IMR-90 (cell line): Measurements from ENCODE around the gene ITPK1. TPM values are rescaled to one million over a fixed set of nuclear protein-coding genes. Genes with fewer than 3 reads are reported as not detected.

ENCODE experiments used
- ATAC-seq: fragments of 200-7000 bp; cut with Tn5 transposase; 2 replicates; pipeline ENCODE4 v1.9.1; 2020; ENCODE audit warnings: low read depth, mild to moderate bottlenecking, moderate library complexity
- BruUV-seq: library from RNA; stranded (reverse); fragments of 400-500 nt; replicated peaks from 2 replicates; lab custom pipeline; 2021; lab: Mats Ljungman, UMichigan
- CTCF ChIA-PET: fragments of 300-600 bp; formaldehyde crosslinking; extraction: SDS; loops from one replicate; lab custom pipeline; 2021; ENCODE audit warnings: antibody characterized with exemption; lab: Yijun Ruan, JAX
- POLR2A ChIA-PET: fragments of 300-600 bp; sonication (Branson Sonifier 250); formaldehyde crosslinking; loops from one replicate; lab custom pipeline; 2022; ENCODE audit warnings: antibody characterized with exemption; ENCODE audit not compliant: unreplicated experiment; lab: Charles Lee
- DNase-seq: peaks from one replicate; pipeline ENCODE4 v3.0.0; 2013
- H2AFZ ChIP-seq: replicated peaks from 2 replicates; pipeline ENCODE3; 2013; ENCODE audit warnings: low read length, mild to moderate bottlenecking; ENCODE audit not compliant: poor library complexity
- H2AK5ac ChIP-seq: 2 replicates; pipeline ENCODE4 v1.6.1; 2013; ENCODE audit warnings: low read depth, low read length, inconsistent platforms
- H2AK9ac ChIP-seq: replicated peaks from 2 replicates; pipeline ENCODE3; 2013; ENCODE audit warnings: mild to moderate bottlenecking, low read depth, low read length, moderate library complexity; ENCODE audit not compliant: poor library complexity
- H2BK120ac ChIP-seq: 2 replicates; pipeline ENCODE4 v1.6.1; 2013; ENCODE audit warnings: low read depth, low read length, inconsistent platforms
- H2BK15ac ChIP-seq: 3 replicates; pipeline ENCODE4 v1.6.1; 2013; ENCODE audit warnings: low read depth, low read length, inconsistent platforms
- H2BK20ac ChIP-seq: 2 replicates; pipeline ENCODE4 v1.6.1; 2013; ENCODE audit warnings: low read depth, mild to moderate bottlenecking, inconsistent platforms, low read length, moderate library complexity
- H2BK5ac ChIP-seq: 2 replicates; pipeline ENCODE4 v1.6.1; 2013; ENCODE audit warnings: mild to moderate bottlenecking, low read depth, low read length, inconsistent platforms; ENCODE audit not compliant: poor library complexity, severe bottlenecking
- H3K14ac ChIP-seq: replicated peaks from 2 replicates; pipeline ENCODE4 v1.6.1; 2013; ENCODE audit warnings: low read depth, low read length, inconsistent platforms
- H3K18ac ChIP-seq: 2 replicates; pipeline ENCODE4 v1.6.1; 2013; ENCODE audit warnings: low read depth, low read length, control low read depth
- H3K23ac ChIP-seq: 2 replicates; pipeline ENCODE4 v1.6.1; 2013; ENCODE audit warnings: low read depth, low read length, inconsistent platforms
- H3K27ac ChIP-seq: 2 replicates; pipeline ENCODE4 v1.5.1; 2013; ENCODE audit warnings: mild to moderate bottlenecking, control low read depth, low read length; ENCODE audit not compliant: insufficient read depth
- H3K27me3 ChIP-seq: 2 replicates; pipeline ENCODE4 v1.6.1; 2013; ENCODE audit warnings: low read length; ENCODE audit not compliant: control insufficient read depth, insufficient read depth
- H3K36me3 ChIP-seq: 2 replicates; pipeline ENCODE4 v1.6.1; 2013; ENCODE audit warnings: low read length, mixed read lengths; ENCODE audit not compliant: control insufficient read depth, insufficient read depth
- H3K4ac ChIP-seq: 2 replicates; pipeline ENCODE4 v1.6.1; 2013; ENCODE audit warnings: low read depth, low read length, inconsistent platforms
- H3K4me1 ChIP-seq: 2 replicates; pipeline ENCODE4 v1.6.1; 2013; ENCODE audit warnings: low read length, mixed read lengths; ENCODE audit not compliant: control insufficient read depth, insufficient read depth
- H3K4me2 ChIP-seq: 2 replicates; pipeline ENCODE4 v1.6.1; 2013; ENCODE audit warnings: low read depth, mild to moderate bottlenecking, control low read depth, low read length, moderate library complexity
- H3K4me3 ChIP-seq: 2 replicates; pipeline ENCODE4 v1.5.1; 2013; ENCODE audit warnings: low read depth, mild to moderate bottlenecking, control low read depth, low read length, moderate library complexity; ENCODE audit not compliant: insufficient read depth
- H3K56ac ChIP-seq: 2 replicates; pipeline ENCODE4 v1.6.1; 2013; ENCODE audit warnings: low read length, inconsistent platforms; ENCODE audit not compliant: insufficient read depth; ENCODE audit errors: extremely low read depth
- H3K79me1 ChIP-seq, 2 experiments: 2 replicates each; pipeline ENCODE4 v1.6.1; 2013; ENCODE audit warnings: low read length in 2 of 2, inconsistent platforms in 1 of 2, low read depth in 1 of 2
- H3K9ac ChIP-seq: 2 replicates; pipeline ENCODE4 v1.6.1; 2013; ENCODE audit warnings: low read depth, low read length, control low read depth
- H3K9me1 ChIP-seq: 2 replicates; pipeline ENCODE4 v1.6.1; 2013; ENCODE audit warnings: low read length, inconsistent platforms; ENCODE audit not compliant: insufficient read depth
- H3K9me3 ChIP-seq: 2 replicates; pipeline ENCODE4 v1.6.1; 2013; ENCODE audit warnings: low read length; ENCODE audit not compliant: control insufficient read depth, insufficient read depth
- H4K20me1 ChIP-seq: 2 replicates; pipeline ENCODE4 v1.6.1; 2013; ENCODE audit warnings: low read length, inconsistent platforms; ENCODE audit not compliant: insufficient read depth
- H4K5ac ChIP-seq: 2 replicates; pipeline ENCODE4 v1.6.1; 2013; ENCODE audit warnings: mild to moderate bottlenecking, low read depth, low read length, control low read depth
- H4K8ac ChIP-seq, 2 experiments: 2 replicates each; pipeline ENCODE4 v1.6.1; 2013; ENCODE audit warnings: low read depth in 2 of 2, low read length in 2 of 2, control low read depth in 1 of 2, inconsistent platforms in 1 of 2
- H4K91ac ChIP-seq: 2 replicates; pipeline ENCODE4 v1.6.1; 2013; ENCODE audit warnings: low read depth, low read length, inconsistent platforms; ENCODE audit not compliant: insufficient read depth
- CEBPB ChIP-seq: IDR thresholded peaks from 2 replicates; pipeline ENCODE4 v1.6.1; 2012; ENCODE audit warnings: low read depth, low read length, improper control_type of control experiment
- MAZ ChIP-seq: IDR thresholded peaks from 2 replicates; pipeline ENCODE4 v1.6.1; 2012; ENCODE audit warnings: low read depth, mild to moderate bottlenecking, low read length, improper control_type of control experiment, moderate library complexity, borderline replicate concordance
- RAD21 ChIP-seq: IDR thresholded peaks from 2 replicates; pipeline ENCODE4 v1.6.1; 2012; ENCODE audit warnings: low read length, improper control_type of control experiment
- RFX5 ChIP-seq: IDR thresholded peaks from 2 replicates; pipeline ENCODE4 v1.8.0; 2012; ENCODE audit warnings: low read depth, mild to moderate bottlenecking, low read length, moderate library complexity
- WGBS, 2 experiments: methylation state at CpG; one replicate each; pipeline versions ENCODE4 v1.1.5 to v1.1.7; 2013; ENCODE audit warnings: missing lambda C conversion rate in 2 of 2; ENCODE audit not compliant: insufficient read length in 1 of 2; ENCODE audit errors: extremely low coverage in 2 of 2; 5-methylcytosine and 5-hydroxymethylcytosine counted together
- dilution Hi-C: fragments of 300-500 bp; cut with HindIII; formaldehyde crosslinking; loops from one replicate; pipeline ENCODE4 v1.14.3; 2018; ENCODE audit warnings: low sequenced_read_pairs; ENCODE audit not compliant: unreplicated experiment
- in situ Hi-C: fragments of 300-500 bp; cut with MboI; formaldehyde crosslinking; loops from 3 replicates; pipeline ENCODE4 v1.14.3; 2019; ENCODE audit warnings: low sequenced_read_pairs, inconsistent platforms, mixed read lengths
- intact Hi-C: fragments of 100-400 bp; cut with micrococcal nuclease; formaldehyde crosslinking; loops from 2 replicates; pipeline ENCODE4 v1.10.0; 2022
- polyA plus RNA-seq, 3 experiments: library from polyadenylated mRNA; depleted of rRNA; stranded (reverse); fragments of >200 nt; gene quantifications; 2 replicates each; pipeline ENCODE4 v1.2.3, GENCODE V29; 2012; ENCODE audit warnings: low replicate concordance in 1 of 3
- total RNA-seq: library from RNA; depleted of rRNA; stranded (reverse); fragments of >200 nt; gene quantifications from 2 replicates; pipeline ENCODE4 v1.2.3, GENCODE V29; 2012
- TF ChIP-seq, protein P1 (sequence below): conservative IDR thresholded peaks from 2 replicates; pipeline ENCODE4 v1.5.1; 2012; ENCODE audit warnings: mild to moderate bottlenecking, low read depth, low read length, improper control_type of control experiment

ITPK1 gene
- total and polyA plus RNA-seq, 2 of the 4 experiments (the other 2 are of a cell fraction), result 21.7 to 26.9 TPM

DNA sequence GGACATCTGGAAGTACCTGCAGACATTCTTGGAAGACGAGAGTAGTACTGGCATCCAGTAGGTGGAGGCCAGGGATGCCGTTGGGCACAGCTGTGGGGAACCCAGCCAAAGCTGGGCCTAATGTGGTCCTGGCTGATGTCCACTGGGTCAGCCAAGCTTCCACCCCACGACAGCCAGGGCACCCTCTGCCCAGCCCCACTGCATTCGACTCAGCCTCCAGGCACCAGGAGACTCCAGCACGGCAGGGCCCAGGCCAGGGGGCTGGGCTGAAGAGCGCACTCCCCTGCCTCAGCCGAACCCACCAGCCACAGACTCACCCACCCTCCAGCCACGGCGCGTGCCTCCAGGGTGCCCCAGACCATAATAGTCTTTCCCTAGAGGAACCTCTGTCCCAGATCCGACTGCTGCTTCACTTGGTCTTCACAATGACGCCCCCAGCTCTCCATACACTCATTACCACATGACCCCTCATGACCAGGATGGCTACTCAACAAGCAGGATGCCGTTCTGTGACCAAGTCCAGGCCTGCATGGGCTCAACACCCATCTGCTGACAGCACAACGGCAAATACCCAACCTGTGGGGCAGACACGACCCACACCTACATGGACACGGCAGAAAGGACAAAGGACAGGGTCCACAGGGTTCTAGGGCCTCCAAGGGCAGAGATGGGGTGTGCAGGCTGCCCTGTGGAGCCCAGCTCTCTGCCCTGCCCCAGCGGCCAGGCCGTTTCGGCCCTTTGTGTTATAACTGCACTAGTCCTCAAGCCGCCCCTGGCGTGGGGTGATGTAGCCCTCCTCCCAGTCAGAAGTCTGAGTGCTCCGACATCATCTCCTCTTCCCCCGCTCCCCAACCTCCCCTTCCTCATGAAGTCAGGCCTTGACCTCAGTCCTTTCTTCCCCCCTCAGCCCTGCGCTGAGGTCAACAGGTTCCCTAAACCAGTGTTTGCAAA is 22.8 kb downstream of the ITPK1 start:
- no peak overlapping the region for H3K4me3 ChIP-seq
- no peak overlapping the region for H4K5ac ChIP-seq
- DNase-seq (no peak), ATAC-seq (no peak)
- no peak overlapping the region for H2BK20ac ChIP-seq
- H4K91ac ChIP-seq, result no peak overlapping the region
- no peak overlapping the region for H2BK15ac ChIP-seq
- WGBS, 2 experiments, result 88% methylated on average over 13 of the region's 24 CpGs; no CpG with 5 or more reads in 1 of the 2 experiments
- H3K14ac ChIP-seq, result no peak overlapping the region
- H3K4me2 ChIP-seq, result no peak overlapping the region
- BruUV-seq, result no TSS peak
- TF ChIP-seq, protein P1, sequence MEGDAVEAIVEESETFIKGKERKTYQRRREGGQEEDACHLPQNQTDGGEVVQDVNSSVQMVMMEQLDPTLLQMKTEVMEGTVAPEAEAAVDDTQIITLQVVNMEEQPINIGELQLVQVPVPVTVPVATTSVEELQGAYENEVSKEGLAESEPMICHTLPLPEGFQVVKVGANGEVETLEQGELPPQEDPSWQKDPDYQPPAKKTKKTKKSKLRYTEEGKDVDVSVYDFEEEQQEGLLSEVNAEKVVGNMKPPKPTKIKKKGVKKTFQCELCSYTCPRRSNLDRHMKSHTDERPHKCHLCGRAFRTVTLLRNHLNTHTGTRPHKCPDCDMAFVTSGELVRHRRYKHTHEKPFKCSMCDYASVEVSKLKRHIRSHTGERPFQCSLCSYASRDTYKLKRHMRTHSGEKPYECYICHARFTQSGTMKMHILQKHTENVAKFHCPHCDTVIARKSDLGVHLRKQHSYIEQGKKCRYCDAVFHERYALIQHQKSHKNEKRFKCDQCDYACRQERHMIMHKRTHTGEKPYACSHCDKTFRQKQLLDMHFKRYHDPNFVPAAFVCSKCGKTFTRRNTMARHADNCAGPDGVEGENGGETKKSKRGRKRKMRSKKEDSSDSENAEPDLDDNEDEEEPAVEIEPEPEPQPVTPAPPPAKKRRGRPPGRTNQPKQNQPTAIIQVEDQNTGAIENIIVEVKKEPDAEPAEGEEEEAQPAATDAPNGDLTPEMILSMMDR, result no peak
- TF ChIP-seq MAZ (no peak), RAD21 (no peak), CEBPB (no peak), RFX5 (no peak)
- no peak overlapping the region for H2AK9ac ChIP-seq
- POLR2A ChIA-PET, result no interaction called here
- H4K20me1 ChIP-seq, result peaks cover 25% of the 10 kb centered on the region
- no peaks in the 10 kb centered on the region; the same call in 1 of the 2 replicates for H3K27me3 ChIP-seq
- H2BK5ac ChIP-seq, result no peak overlapping the region
- no peak overlapping the region for H3K18ac ChIP-seq
- no peak overlapping the region for H3K23ac ChIP-seq
- no peaks in the 10 kb centered on the region for H3K9me3 ChIP-seq
- peaks cover 3% of the 10 kb centered on the region; the same call in 1 of the 2 replicates for H3K4me1 ChIP-seq
- no peak overlapping the region for H2AK5ac ChIP-seq
- no peak overlapping the region for H2AFZ ChIP-seq
- H3K36me3 ChIP-seq, result no peaks in the 10 kb centered on the region
- dilution Hi-C loops, result no loop called here
- H3K56ac ChIP-seq, result no peak overlapping the region
- no peak overlapping the region for H3K4ac ChIP-seq
- no peak overlapping the region for H3K9ac ChIP-seq
- intact Hi-C loops, result no loop called here
- H3K9me1 ChIP-seq, result no peaks in the 10 kb centered on the region; the same call in 1 of the 2 replicates
- no peak overlapping the region for H2BK120ac ChIP-seq
- CTCF ChIA-PET, result interaction anchor here (0.9 kb wide), 1 partner anchor 20 kb away, joined by 3 read pairs; no protein-coding TSS in a partner anchor
- no peak overlapping the region for H4K8ac ChIP-seq
- no peak overlapping the region for H3K27ac ChIP-seq
- in situ Hi-C loops, result no loop called here
- no peaks in the 10 kb centered on the region for H3K79me1 ChIP-seq
